Right cardiac atrium (tissue), 5 donors: Measurements from ENCODE around the gene P2RY2. TPM values are rescaled to one million over a fixed set of nuclear protein-coding genes. Genes with fewer than 3 reads are reported as not detected.

Experiments
- ATAC-seq, 2 donors: fragments of 200-7000 bp; cut with Tn5 transposase; one replicate each; pipeline versions ENCODE4 v1.8.0 to v1.9.1; 2020; ENCODE audit warnings: moderate library complexity in 2 of 2, mild to moderate bottlenecking in 1 of 2
- DNase-seq, 3 donors: peaks; one replicate each; pipeline ENCODE4 v3.0.0-alpha.2; 2020
- H3K27ac ChIP-seq: one replicate; pipeline ENCODE4 v1.5.1; 2013; ENCODE audit warnings: mild to moderate bottlenecking, low read length, control low read depth, moderate library complexity
- H3K27me3 ChIP-seq: one replicate; pipeline ENCODE4 v1.6.1; 2013; ENCODE audit not compliant: control insufficient read depth, insufficient read depth
- H3K4me1 ChIP-seq: one replicate; pipeline ENCODE4 v1.6.1; 2013; ENCODE audit warnings: low read length; ENCODE audit not compliant: control insufficient read depth, insufficient read depth
- H3K4me3 ChIP-seq: one replicate; pipeline ENCODE4 v1.5.1; 2013; ENCODE audit warnings: low read length, control low read depth
- H3K9me3 ChIP-seq: one replicate; pipeline ENCODE4 v1.6.1; 2013; ENCODE audit warnings: low read length; ENCODE audit not compliant: control insufficient read depth
- WGBS: extraction: QIAGEN DNeasy Blood & Tissue Kit; methylation state at CpG from one replicate; pipeline ENCODE4 v1.1.7; 2013; 5-methylcytosine and 5-hydroxymethylcytosine counted together
- intact Hi-C, 4 donors: fragments of 100-400 bp; cut with DNase I; formaldehyde crosslinking; loops; one replicate each; pipeline versions ENCODE4 v1.11.0 to v1.14.0; 2022 to 2023
- polyA plus RNA-seq: library from polyadenylated mRNA; stranded (reverse); fragments of 200-250 nt; gene quantifications from one replicate; pipeline ENCODE4 v1.2.3, GENCODE V29; 2013
- total RNA-seq, 4 donors: library from RNA; stranded (reverse); fragmentation: NEBNext Ultra II Directional; extraction: Animal tissue kit (Norgen Biotek cat#: 25700); gene quantifications; one replicate each; pipeline ENCODE4 v1.2.1, GENCODE V29; 2021
- donor health status: healthy with polysubstance abuse.
- donor health status: DM: no; HTN: yes; CAD: no.
- donor health status: DM: no; HTN: no; CAD: no.
- donor health status: DM: no; HTN: yes; CAD: no; lungs with severe emphysema.
- donor health status: DM: yes; HTN: yes; CAD: no.

Gene P2RY2
- total and polyA plus RNA-seq, 5 donors = 5.4 to 15.1 (median 9.1) TPM

DNA sequence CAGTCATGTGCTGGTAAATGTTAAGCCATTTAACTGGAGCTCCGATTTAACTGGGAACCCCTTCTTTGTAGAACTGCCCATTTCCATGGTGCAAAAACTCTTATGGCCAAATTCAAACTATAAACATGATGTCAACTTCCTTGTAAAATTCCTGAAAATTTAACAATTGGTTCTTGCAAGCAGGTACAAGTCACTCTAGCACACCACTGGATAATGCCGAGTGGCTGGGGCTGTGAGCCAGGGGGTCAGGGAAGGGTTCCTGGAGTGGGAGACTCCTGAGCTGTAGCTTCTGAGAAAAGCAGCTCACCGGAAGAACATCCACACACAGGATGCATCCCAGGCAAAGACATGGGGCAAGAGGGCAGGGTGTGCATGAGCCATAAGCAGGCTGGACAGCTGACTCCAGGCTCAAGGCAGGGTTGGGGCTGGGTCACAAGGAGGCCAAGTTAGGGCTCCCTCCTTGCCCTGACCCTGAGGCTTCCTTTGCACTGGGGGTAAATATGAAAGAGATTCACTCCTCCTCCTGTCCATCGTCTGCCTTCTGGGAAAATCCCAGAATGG lies 18.2 kb downstream of the P2RY2 start:
- peak overlapping the region; percentile 5 for H3K27ac ChIP-seq
- intact Hi-C loops = loop anchor here in 1 of 4 donors (10.0 kb wide), 1 partner anchor 401 kb away; no protein-coding TSS in a partner anchor
- ATAC-seq = no peak
- peaks cover 14% of the 10 kb centered on the region for H3K4me1 ChIP-seq
- DNase-seq = peak in 1 of 3 donors; percentile 29
- H3K27me3 ChIP-seq = no peaks in the 10 kb centered on the region
- WGBS = 78% methylated on average over 4 of the region's 4 CpGs
- H3K4me3 ChIP-seq = no peak overlapping the region
- H3K9me3 ChIP-seq = no peaks in the 10 kb centered on the region

DNA sequence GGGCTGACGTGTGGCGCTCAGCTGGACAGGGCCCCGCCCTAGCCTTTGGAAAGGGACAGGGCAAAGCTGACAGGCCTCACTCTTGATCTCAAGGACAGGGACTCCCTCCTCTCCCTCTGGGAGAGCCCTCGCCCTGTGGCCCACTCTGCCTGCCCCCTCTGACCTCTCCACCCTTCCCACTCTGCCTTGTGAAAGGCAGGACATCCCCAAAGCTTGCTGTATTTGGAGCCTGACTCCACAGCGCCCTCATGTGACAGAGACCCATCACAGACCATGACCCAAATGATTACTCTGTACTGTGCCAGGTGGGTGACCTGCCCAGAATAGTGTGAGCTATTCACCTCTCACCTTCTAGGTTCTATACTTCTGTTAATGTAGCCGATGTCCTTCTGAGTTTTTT lies 18.8 kb downstream of the P2RY2 start:
- ATAC-seq = peak; percentile 8 to 16
- 61% methylated on average over 6 of the region's 6 CpGs for WGBS

DNA sequence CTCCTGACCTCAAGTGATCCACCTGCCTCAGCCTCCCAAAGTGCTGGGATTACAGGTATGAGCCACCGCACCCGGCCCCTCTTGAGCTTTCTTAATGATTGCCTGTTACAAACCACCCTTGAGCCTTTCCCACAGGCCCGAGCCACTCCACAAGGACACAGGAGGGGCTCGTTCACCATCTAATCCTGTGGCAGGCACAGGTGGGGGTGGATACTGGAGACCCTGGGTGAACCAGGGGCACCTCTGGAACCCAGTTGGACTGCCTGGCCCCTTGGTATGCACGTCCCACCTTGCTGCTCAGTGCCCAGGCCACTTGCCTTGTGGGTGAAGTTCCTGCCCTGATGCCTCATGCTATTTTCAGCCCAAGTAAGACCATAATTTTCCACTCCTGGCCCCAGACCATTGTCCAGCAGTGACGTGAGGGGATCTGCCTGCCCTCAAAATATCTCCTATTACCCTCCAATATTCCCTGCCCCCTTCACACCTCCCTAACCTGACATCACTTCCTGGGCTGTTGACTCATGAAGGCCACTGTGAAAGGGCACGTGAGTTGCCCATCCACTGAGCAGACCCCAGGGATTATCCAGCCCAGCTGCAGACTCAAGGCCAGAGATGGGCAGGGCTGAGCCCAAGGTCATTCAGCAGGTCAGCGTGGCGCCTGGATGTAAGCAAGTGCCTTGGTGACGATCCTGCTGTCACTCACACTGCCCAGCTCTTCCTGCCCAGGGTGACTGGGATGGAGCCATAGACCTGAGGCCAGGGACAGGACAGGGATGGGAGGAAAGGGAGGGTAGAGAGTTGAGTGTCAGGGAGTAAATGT lies 19.6 kb downstream of the P2RY2 start:
- H3K4me3 ChIP-seq = no peak overlapping the region
- no peaks in the 10 kb centered on the region for H3K27me3 ChIP-seq
- DNase-seq = peak; percentile 38 to 62 (median 61)
- 74% methylated on average over 10 of the region's 10 CpGs for WGBS
- H3K27ac ChIP-seq = peak overlapping the region; percentile 27
- intact Hi-C loops = loop anchor here in 1 of 4 donors (10.0 kb wide), 1 partner anchor 403 kb away; no protein-coding TSS in a partner anchor
- H3K4me1 ChIP-seq = peaks cover 16% of the 10 kb centered on the region
- ATAC-seq = peak; percentile 10 to 55
- H3K9me3 ChIP-seq = no peaks in the 10 kb centered on the region

More for the DNA sequence above, 18.8 kb downstream of the P2RY2 start:
- Histone ChIP-seq H3K4me1 (peaks cover 14% of the 10 kb centered on the region), H3K27ac (peak overlapping the region; percentile 5), H3K9me3 (no peaks in the 10 kb centered on the region), H3K27me3 (no peaks in the 10 kb centered on the region), H3K4me3 (no peak overlapping the region)
- intact Hi-C loops = loop anchor here in 1 of 4 donors (10.0 kb wide), 1 partner anchor 402 kb away; no protein-coding TSS in a partner anchor
- DNase-seq = peak; percentile 52 to 80 (median 72)

DNA sequence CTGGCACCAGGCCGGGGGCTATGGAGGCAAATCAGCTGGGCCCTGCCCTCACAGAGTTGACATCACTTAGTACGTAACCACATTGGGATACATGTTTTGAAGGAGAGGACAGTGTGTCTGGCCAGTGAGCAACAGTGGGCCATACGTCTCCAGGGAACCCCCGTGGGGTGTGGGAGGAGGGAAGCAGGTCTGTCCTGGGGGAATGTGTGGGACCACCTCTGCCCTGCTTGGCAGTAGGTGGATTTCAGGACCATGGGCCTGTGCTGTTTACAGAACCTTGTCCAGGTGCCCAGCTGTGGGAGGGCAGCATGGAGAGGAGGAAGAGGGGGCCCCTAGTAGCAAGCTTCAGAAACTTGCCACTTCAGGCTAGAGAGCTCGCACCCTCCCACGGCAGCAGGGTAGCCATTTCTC lies 21.0 kb downstream of the P2RY2 start:
- ATAC-seq (no peak), DNase-seq (peak in 1 of 3 donors; percentile 38)
- Histone ChIP-seq H3K4me1 (peaks cover 16% of the 10 kb centered on the region), H3K4me3 (no peak overlapping the region), H3K9me3 (no peaks in the 10 kb centered on the region), H3K27me3 (no peaks in the 10 kb centered on the region), H3K27ac (no peak overlapping the region)
- intact Hi-C loops = loop anchor here in 1 of 4 donors (10.0 kb wide), 1 partner anchor 404 kb away; no protein-coding TSS in a partner anchor
- WGBS = 85% methylated on average over 6 of the region's 6 CpGs

DNA sequence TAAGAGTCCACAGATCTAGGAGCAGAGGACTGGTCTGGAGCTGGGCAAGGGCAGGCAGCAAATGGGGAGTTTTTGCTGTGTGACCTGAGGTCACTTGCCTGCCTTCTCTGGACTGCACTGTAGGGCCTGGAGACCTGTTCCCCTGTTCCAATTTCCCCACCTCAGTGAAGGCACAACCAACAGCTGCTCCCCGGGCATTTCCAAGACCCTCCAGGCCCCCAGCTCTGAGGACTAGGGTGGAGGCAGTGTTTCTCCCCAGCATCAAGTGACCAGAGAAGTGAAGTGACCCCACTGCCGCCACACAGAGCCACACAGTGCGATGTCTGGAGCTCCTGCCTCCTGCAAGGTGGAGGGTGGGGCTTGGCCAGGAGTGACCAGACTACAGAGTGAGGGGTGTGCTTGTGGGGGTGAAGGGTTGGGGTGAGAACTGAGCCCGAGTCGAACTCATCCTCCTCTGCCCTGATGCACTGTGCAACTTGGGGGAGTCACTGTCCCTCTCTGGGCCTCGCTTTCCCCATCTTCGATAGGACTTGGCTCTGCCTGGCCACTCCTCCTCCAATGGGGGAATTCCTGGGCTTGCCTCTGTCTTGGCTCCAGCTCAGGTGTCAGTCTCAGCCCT lies 21.6 kb downstream of the P2RY2 start:
- intact Hi-C loops = loop anchor here (2.0 to 10.0 kb wide), 5 partner anchors 52 to 415 kb away; no protein-coding TSS in a partner anchor
- DNase-seq (no peak), ATAC-seq (peak in 1 of 2 donors; percentile 2)
- WGBS = 65% methylated on average over 7 of the region's 7 CpGs
- no peaks in the 10 kb centered on the region for H3K27me3 ChIP-seq
- no peak overlapping the region for H3K4me3 ChIP-seq
- H3K4me1 ChIP-seq = peaks cover 16% of the 10 kb centered on the region
- no peaks in the 10 kb centered on the region for H3K9me3 ChIP-seq
- H3K27ac ChIP-seq = peak overlapping the region; percentile 66

DNA sequence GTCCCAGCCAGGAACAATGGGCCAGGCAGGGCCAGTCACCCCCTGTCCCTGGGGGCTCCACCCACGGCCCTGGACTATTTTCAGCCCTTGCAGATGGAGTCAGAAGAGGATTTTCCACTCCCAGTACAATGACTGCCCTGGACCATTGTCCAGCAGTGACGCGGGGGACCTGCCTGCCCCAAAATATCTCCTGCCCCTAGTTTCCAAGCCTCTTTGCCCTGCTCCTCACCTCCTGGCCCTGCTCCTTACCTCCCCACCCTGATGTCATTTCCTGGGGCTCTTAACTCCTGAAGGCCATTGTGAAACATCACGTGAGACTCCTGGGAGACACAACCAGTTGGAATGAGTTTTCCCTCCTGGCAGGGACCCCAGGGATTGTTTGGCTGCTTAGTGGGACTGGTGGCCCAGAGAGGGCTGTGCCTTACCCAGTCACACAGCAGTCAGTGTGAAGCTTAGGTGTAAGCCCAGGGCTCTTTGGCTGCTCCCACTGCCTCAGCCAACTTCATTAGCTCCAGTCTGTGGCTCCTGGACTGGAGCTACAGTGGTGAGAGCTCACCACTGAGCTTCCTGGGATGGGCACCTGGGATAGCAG lies 22.2 kb downstream of the P2RY2 start:
- intact Hi-C loops = loop anchor here (2.0 to 10.0 kb wide), 5 partner anchors 53 to 415 kb away; no protein-coding TSS in a partner anchor
- DNase-seq (peak; percentile 87 to 89 (median 87)), ATAC-seq (peak; percentile 63 to 84)
- Histone ChIP-seq H3K4me3 (no peak overlapping the region), H3K4me1 (peaks cover 16% of the 10 kb centered on the region), H3K27ac (peak overlapping the region; percentile 66), H3K9me3 (no peaks in the 10 kb centered on the region), H3K27me3 (no peaks in the 10 kb centered on the region)
- 15% methylated on average over 4 of the region's 4 CpGs for whole genome bisulfite sequencing

DNA sequence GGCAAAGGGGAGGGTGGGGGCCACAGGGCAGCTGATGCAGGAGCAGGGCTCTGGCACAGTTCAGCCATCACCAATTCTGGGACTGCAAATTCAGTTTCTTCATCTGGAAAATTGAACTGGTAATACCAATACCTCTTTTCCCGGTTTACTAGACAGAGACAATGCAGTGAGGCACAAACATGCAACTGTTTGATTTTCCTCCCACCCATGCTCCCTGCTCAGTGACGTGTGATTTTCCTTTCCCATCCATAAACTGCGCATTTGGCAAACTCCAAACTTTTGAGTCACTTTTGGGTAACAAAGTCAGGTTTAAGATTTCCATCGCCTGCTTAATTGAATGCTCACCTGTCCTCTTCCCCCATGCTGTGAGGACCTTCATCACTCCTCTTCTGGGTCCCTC lies 23.2 kb downstream of the P2RY2 start:
- intact Hi-C loops = loop anchor here (2.0 to 10.0 kb wide), 5 partner anchors 54 to 416 kb away; no protein-coding TSS in a partner anchor
- H3K4me1 ChIP-seq = peaks cover 16% of the 10 kb centered on the region
- DNase-seq = no peak

DNA sequence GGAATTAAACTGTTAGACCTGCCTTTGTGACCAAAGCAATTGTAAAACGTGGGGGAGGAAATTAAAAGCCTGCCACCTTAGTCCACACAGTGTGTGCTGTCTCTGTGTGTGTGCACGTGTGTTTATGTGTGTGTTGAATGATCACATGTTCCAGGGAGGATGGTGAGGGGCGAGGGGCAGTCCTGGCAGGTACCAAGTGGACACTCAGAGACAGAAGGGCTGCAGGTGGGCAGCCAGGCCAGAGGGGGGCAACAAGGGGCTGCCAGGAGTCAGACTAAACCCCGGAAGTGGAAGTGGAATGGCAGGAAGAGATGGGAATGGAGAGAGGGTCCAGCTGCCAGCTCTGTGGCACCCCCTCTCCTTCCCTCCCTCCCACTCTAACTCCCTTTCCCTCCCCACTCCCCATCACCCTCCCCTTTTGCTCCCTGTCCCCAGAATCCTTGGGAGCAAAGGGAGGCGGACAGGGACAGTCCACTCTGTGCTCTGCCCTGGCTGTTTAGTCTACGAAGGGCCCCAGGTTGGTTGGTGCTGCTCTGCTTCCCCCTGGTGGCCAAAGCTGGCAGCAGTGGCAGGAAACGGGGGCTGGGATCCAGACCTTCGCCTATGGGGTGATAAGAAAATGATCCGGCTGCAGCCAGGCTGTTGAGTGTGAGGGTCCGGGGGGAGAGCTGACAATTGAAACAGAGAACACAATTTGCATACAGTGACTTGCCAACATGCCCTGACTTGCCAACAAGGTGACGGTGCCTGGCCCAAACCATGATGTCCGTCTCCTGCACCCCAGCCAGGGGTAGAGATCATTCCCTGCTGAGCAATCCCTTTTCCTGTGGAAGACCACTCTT lies 24.4 kb downstream of the P2RY2 start:
- WGBS = 17% methylated on average over 12 of the region's 12 CpGs
- intact Hi-C loops = loop anchor here (2.0 to 10.0 kb wide), 5 partner anchors 55 to 418 kb away; no protein-coding TSS in a partner anchor
- Histone ChIP-seq H3K27me3 (no peaks in the 10 kb centered on the region), H3K4me3 (no peak overlapping the region), H3K27ac (no peak overlapping the region), H3K4me1 (peaks cover 16% of the 10 kb centered on the region), H3K9me3 (no peaks in the 10 kb centered on the region)
- ATAC-seq (peak; percentile 58 to 80), DNase-seq (peak; percentile 81 to 92 (median 91))

More for the DNA sequence above, 23.2 kb downstream of the P2RY2 start:
- no peak for ATAC-seq
- WGBS = 81% methylated on average over 4 of the region's 4 CpGs
- no peaks in the 10 kb centered on the region for H3K27me3 ChIP-seq
- no peak overlapping the region for H3K27ac ChIP-seq
- H3K9me3 ChIP-seq = no peaks in the 10 kb centered on the region
- no peak overlapping the region for H3K4me3 ChIP-seq

DNA sequence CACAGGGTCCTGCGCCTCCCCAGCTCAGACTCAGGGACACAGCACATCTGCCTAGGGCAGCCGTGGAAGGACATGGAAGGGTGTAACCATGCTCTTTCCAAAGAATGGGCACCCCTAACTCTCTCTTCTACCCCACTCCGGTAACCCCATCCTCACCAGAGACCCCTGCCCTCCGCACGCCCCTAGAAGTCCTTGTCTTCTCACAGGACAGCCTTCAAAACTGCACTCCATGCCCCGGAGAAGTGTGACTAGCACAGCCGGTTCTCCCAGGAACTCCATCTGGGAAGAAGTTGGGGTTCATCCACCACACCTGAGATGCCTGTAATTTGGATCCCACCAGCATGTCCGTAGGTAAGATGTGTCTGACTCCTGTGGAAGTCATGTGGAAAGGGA lies 25.0 kb downstream of the P2RY2 start:
- no peaks in the 10 kb centered on the region for H3K9me3 ChIP-seq
- no peak for ATAC-seq
- H3K27me3 ChIP-seq = no peaks in the 10 kb centered on the region
- 78% methylated on average over 8 of the region's 8 CpGs for WGBS
- no peak for DNase-seq
- H3K27ac ChIP-seq = no peak overlapping the region
- intact Hi-C loops = loop anchor here (2.0 to 10.0 kb wide), 5 partner anchors 56 to 418 kb away; no protein-coding TSS in a partner anchor
- H3K4me3 ChIP-seq = no peak overlapping the region
- H3K4me1 ChIP-seq = peaks cover 16% of the 10 kb centered on the region
